HuH-7.5 (cell line): ENCODE measurements around the gene DCDC2B.

Experiments
- DNase-seq: peaks from one replicate; pipeline ENCODE4 v3.0.0; 2011; ENCODE audit warnings: low spot score

The DCDC2B gene

GRCh38 chr1:32263744-32264143, 54.9 kb downstream of the DCDC2B start:
- no peak for DNase-seq
